EL (cell line): ENCODE measurements around the gene COQ3.
A peak's percentile ranks its signal among the peaks of the same experiment; 100 is the strongest.
"Not testable (repeated sequence)": the region's sequence is repeated elsewhere in the genome, so short reads cannot be mapped to it uniquely, and the experiment has no call there.

ENCODE experiments used
- DNase-seq: peaks from one replicate; pipeline ENCODE4 v3.0.0-alpha.2; 2016

COQ3 gene

GRCh38 chr6:99378636-99379035, 15.4 kb downstream of the COQ3 start:
- DNase-seq: no peak

- no peak for DNase-seq
These were observed 24.5 kb downstream of the COQ3 start for GRCh38 chr6:99369533-99369932.

GRCh38 chr6:99366852-99367251, 27.1 kb downstream of the COQ3 start:
- DNase-seq: no peak

GRCh38 chr6:99364026-99364425, 30.0 kb downstream of the COQ3 start:
- no peak for DNase-seq

GRCh38 chr6:99362678-99363268, 31.2 kb downstream of the COQ3 start:
- DNase-seq: no peak

GRCh38 chr6:99359800-99360199, 34.2 kb downstream of the COQ3 start:
- no peak for DNase-seq

GRCh38 chr6:99356641-99357040, 37.4 kb downstream of the COQ3 start:
- DNase-seq: no peak

- no peak for DNase-seq
These were observed 39.0 kb downstream of the COQ3 start for GRCh38 chr6:99354983-99355382.

- DNase-seq: no peak
These were observed 40.9 kb downstream of the COQ3 start for GRCh38 chr6:99353126-99353525.

- no peak for DNase-seq
These were observed 43.4 kb downstream of the COQ3 start for GRCh38 chr6:99350573-99350972.

GRCh38 chr6:99349171-99350141, 44.5 kb downstream of the COQ3 start, which contains the start of gene FAXC:
FAXC (minus strand) TSS chr6:99349674; CDS start chr6:99349372, 302 bp downstream.
- DNase-seq: peak; percentile 52

- no peak for DNase-seq
These were observed 45.5 kb downstream of the COQ3 start for GRCh38 chr6:99348288-99349170.

GRCh38 chr6:99347804-99348203, 46.2 kb downstream of the COQ3 start:
- DNase-seq: no peak

- no peak for DNase-seq
These were observed 47.4 kb downstream of the COQ3 start for GRCh38 chr6:99346595-99346994.

- DNase-seq: no peak
These were observed 48.8 kb downstream of the COQ3 start for GRCh38 chr6:99345164-99345563.

- peak; percentile 81 for DNase-seq
These were observed 49.7 kb downstream of the COQ3 start for GRCh38 chr6:99344289-99344688.

GRCh38 chr6:99341862-99342455, 52.0 kb downstream of the COQ3 start:
- no peak for DNase-seq

GRCh38 chr6:99338188-99338587, 55.8 kb downstream of the COQ3 start:
- DNase-seq: no peak

GRCh38 chr6:99335298-99335697, 58.7 kb downstream of the COQ3 start:
- DNase-seq: not testable (repeated sequence)

- peak; percentile 64 for DNase-seq
These were observed 59.4 kb downstream of the COQ3 start for GRCh38 chr6:99334526-99335127.

GRCh38 chr6:99333068-99333467, 60.9 kb downstream of the COQ3 start:
- DNase-seq: no peak

- no peak for DNase-seq
These were observed 62.5 kb downstream of the COQ3 start for GRCh38 chr6:99331531-99331930.
